GM15510 (cell line): Measurements from ENCODE around the gene PRICKLE3.

Experiments
- POLR2A ChIP-seq: IDR thresholded peaks from 3 replicates; pipeline ENCODE4 v1.6.1; 2011; ENCODE audit warnings: borderline replicate concordance; ENCODE audit not compliant: insufficient read length; ENCODE audit errors: extremely low read depth

PRICKLE3 gene

DNA sequence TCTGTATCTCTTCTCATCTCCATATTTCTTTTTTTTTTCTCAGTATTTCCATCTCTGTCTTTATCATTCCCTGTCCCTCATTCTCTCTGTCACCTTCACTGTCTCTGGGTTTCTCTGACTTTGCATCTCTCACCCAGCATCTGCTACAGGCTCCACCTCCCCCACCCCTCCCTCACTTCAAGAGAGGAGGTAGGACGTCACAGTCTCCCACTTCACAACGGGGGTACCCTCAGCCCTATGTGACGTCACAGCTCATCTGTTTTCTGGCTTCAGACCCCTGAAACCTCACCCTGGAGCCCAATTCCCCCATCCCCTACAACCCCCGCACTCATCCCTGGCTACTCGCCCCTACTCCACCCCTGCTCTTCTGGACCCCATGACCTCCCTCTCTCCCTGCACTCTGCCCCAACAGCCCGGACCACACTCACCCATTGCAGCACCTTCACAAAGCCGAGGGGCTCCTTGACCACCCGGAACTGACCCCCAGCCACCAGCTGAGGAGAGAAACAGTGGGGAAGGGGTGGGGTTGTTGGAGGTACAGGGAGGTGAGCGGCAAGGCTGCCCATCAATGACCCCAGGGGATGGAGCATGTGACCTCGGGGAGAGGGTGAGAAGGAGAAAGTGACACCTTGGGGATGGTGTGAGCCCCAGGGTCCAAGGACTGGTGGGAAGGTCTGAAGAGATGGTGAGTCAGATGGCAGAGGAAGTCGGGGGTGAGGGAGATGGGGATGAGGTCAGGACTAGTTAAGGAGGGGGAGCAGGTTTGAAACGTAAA is 12.6 kb upstream of the PRICKLE3 start:
- no peak for TF ChIP-seq POLR2A

- TF ChIP-seq POLR2A: no peak
Measured at GRCh38 chrX:49197543-49198087, 11.4 kb upstream of the PRICKLE3 start.

- TF ChIP-seq POLR2A: no peak
Measured at GRCh38 chrX:49193542-49193964, 7.4 kb upstream of the PRICKLE3 start.

- TF ChIP-seq POLR2A: no peak
Measured at GRCh38 chrX:49192722-49193328, 6.7 kb upstream of the PRICKLE3 start.

DNA sequence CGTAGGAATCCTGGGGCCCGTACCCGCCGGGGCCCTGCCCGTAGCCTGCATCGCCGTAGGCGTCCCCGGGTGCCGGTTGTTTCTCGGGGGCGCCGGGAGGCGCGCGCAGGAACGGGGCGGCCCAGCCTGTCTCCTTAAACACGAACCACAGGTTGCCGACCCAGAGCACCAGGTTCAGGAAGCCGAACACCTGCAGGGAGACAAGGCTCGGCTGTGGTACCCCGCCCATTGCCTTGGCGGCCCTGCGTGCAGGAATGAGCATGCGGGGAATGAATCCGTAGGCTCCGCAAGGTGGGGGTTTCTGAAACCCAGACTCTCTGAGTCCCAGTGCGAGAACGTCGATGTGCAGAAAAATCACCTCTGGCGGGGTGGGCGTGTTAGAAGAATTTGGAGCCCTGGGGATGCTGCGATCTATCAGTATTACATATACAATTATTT is 5.4 kb upstream of the PRICKLE3 start:
- no peak for TF ChIP-seq POLR2A

DNA sequence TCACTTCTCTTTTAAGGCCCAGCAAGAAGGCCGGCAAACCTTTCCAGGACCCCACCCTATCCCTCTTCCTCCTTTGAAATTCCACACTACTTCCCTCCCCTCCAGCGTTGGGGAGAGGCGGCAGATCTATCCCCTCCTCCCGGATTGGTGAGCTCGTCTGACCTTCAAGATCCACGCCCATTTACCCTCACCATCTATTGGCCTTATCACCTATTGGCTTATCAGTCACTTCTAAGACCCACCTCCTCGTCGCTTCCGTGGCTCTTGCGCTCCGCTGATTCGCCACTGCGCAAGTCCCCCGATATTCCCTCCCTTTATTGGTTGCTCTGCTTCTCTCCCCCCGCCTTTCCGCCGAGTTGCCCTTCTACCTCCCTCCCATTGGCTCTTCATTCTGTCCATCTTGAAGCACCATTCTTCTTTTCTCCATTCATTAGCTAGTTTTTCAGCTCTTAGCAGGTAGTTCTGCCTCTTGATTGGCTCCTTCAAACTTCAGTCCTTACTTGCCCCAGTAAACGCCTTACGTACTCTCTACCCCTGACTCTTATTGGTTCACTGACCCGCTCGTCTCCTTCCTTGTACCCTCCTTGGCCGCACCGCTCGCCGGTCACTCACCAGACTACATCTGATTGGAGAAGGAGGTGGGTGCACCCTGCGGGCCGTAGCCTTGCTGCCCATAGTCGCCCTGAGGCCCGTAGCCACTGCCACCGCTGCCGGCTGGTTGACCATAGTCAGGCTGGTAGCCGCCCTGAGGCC is 4.8 kb upstream of the PRICKLE3 start:
- peak; percentile 84 for TF ChIP-seq POLR2A

DNA sequence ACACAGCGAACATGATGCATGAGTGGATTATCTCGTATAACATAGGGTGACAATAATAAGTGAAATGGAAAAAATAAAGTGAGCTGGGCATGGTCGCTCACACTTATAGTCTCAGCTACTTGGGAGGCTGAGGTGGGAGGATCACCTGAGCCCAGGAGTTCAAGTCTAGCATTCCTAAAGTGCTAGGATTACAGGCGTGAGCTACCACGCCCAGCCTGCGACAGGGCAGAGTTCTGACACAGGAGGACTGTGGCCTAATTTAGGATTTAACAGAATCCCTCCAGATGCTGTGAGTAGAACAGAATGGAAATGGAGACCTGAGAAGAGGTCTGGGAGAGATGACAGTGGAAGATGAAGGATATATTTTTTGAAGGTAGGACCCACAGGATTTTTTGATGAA is 3.4 kb upstream of the PRICKLE3 start:
- no peak for TF ChIP-seq POLR2A

GRCh38 chrX:49188468-49189076 is 2.4 kb upstream of the PRICKLE3 start:
- TF ChIP-seq POLR2A: no peak

GRCh38 chrX:49187526-49187925 is 1.4 kb upstream of the PRICKLE3 start:
- no peak for TF ChIP-seq POLR2A

GRCh38 chrX:49187028-49187394 is 838 bp upstream of the PRICKLE3 start:
- no peak for TF ChIP-seq POLR2A

- TF ChIP-seq POLR2A: peak; percentile 25
Measured at GRCh38 chrX:49184294-49185281, 1.6 kb downstream of the PRICKLE3 start.

DNA sequence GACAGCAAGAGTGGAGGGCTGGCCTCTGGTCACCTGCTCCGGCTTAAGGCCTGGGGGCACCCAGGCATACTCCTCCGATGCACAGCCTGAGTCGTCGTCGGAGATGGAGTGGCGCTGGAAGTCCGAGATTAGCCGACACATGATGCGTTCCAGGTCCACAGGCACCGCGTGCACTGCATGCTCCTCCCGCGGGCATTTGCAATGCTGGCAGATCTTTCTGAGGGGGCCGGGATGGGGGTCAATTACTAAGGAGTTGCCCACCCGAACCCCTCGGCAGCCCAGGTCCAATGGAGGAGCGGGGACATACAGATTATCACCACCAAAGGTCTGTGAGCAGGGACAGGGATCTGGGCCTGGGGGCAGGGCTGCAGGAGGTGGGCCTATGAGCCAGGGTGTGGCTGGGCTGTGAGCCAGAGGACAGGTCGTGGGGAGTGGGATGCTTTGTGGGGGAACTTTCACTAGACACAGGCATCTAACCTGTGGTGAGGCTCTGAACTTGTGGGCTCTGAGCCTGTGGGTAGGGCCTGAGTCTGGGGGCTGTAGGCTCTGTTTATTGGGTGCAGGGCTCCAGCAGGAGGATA is 2.4 kb downstream of the PRICKLE3 start:
- TF ChIP-seq POLR2A: no peak

DNA sequence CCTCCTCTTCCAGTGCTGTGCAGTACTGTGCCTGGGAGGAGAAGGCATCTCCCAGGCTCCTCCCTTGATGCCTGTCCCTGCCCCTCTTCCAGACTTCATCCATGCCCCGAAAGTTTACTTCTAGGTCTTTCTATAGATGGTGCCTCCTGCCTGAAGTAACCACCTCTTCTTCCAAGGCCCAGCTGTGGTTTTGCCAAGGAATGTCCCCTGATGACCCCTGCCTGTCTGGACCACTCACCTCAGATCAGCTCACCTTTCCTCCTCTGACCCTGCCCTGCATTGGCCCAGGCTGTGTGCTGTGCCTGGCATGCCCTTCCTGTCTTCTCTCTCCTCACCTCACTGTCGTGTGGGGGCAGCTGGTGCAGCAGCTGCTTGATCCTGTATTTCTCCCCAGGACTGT is 6.8 kb downstream of the PRICKLE3 start:
- no peak for TF ChIP-seq POLR2A
